HS-5 (cell line): Measurements from ENCODE around the gene TGIF1.

Experiments used
- DNase-seq: peaks from one replicate; pipeline ENCODE4 v3.0.0-alpha.2; 2012; ENCODE audit warnings: low read depth

TGIF1 gene

DNA sequence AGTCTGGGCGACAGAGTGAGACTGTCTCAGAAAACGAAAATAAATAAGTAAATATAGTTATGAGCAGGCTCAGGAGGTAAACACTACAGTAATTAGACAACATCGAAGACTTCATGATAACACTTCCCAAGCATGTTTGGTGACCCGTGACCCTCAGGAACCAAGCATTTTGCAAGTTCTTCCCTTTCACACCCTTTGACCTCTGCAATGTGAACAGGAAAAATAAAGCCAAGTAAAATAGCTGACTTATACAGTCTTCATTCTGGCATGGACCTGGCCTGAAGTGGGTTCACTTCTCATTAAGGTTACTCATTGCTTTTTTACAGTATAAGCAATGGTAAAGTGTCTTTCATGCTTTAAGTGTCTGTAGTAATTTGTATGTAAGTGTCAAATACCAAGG is 15.3 kb upstream of the TGIF1 start:
- DNase-seq = no peak

DNA sequence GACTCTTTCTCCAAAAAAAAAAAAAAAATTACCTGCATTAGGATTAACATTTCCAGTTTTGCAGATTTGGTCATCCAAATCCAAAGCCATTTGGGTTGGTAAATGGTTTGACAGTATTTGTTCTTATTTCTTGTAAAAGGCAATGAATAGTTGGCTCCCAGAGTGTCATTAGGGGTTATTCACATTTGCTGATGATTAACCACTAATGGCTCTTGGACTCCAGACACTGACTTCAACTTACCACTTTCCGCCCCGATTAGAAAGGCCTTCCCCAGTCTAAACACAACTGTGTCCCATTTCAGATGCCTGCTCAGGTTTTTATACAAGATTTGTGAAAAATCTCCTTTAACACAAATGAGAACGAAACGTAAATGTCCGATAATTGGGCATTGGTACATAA is 9.6 kb upstream of the TGIF1 start:
- DNase-seq = no peak

GRCh38 chr18:3441290-3441689 is 8.7 kb upstream of the TGIF1 start:
- no peak for DNase-seq

GRCh38 chr18:3442919-3443318 is 7.1 kb upstream of the TGIF1 start:
- DNase-seq = no peak

DNA sequence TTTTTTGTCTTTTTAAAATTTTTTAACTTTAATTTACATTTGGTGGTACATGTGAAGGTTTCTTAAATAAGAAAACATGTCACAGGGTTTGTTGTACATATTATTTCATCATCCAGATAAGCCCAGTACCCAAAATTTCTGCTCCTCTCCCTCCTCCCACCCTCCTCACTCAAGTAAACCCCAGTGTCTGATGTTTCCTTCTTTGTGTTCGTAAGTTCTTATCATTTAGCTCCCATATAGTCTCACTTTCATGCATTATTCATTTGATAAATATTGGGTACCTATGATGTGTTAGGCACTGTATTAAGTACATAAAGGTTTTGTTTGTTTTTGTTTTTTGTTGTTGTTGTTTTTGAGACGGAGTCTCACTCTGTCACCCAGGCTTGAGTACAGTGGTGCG is 5.7 kb upstream of the TGIF1 start:
- no peak for DNase-seq

GRCh38 chr18:3444954-3445353 is 5.0 kb upstream of the TGIF1 start:
- DNase-seq = no peak

DNA sequence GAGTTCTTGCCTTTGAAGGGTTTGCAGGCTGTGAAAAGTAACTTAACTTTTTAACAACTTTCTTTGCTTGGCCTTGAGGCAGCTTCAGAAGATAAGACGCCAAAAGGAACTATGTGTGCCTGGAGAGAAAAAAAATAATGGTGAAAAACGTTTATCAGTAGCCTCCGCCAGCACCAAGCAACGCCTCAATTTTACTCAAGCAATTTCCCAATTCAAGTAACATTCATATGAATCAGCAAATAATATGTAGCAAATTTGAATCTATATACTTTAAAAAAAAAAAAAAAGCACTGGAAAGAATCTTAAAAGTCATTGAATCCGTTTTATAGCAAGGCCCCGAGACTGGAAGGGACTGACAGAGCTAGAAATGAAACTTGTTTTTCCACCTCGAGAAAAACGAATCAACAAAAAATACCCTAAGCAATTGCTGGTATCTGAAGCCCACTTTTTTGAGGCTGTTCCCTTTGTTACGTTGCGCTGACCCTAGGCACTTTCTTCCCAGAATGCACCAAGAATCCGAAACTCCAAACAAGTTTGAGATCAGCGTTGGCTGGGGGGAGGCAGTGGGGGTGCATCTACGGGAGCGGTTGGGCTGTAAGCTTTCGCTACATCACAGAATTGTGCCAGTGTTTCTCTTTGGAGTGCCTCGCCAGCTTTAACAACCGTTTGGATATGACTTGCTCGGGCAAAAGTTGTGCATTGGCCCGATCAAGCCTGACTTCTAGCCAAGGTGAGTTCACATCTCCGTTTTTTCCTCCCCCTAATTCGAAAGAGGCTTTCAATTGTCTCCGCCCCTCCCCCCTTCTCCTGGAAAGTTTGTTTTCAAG is 2.7 kb upstream of the TGIF1 start:
- no peak for DNase-seq

DNA sequence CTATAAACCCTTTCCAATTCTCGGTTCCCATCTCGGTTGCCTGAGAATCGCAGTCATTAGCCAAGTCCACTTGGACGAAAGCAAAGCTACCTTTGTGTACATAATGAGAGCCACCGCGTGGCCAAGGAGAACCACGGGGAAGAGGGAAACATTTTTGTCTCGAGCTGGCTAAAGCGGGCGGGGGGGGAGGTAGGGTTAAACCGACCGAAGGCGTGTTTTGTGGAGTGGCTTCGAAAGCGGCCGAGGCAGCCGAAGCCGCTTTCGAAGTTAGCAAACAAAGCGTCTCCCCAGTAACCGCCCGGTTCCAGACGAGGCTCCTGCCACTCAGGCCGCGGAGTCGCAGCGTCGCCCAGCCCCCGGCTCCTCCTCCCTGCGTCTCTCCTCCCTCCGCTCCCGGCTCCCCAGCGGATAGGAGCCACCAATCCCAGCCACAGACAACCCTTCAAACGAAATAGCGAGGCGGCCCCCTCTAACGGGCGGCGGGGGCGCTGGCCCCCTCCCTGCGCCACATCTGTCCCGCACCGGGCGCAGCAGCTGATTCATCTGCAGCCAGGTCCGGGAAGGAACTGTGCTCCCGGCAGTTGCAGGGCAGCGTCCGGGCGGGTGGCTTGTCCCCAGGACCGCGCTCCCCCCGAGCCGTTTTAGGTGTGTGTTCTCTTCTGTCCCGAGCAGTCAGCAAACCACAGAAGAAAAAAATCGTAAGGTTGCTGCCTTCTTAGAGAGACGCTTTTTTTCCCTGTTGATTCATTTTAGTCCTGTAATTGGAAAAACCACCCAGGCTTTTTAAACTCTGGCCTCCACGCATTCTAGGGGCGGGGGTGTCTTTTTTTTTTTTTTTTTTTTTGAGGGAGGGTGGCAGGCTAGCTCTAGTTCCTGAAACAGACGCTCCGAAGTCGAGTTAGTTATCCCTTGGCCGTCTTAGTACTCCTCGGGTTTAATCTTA is 1.8 kb upstream of the TGIF1 start:
- no peak for DNase-seq

- no peak for DNase-seq
Measured at GRCh38 chr18:3448838-3449511, 997 bp upstream of the TGIF1 start.

DNA sequence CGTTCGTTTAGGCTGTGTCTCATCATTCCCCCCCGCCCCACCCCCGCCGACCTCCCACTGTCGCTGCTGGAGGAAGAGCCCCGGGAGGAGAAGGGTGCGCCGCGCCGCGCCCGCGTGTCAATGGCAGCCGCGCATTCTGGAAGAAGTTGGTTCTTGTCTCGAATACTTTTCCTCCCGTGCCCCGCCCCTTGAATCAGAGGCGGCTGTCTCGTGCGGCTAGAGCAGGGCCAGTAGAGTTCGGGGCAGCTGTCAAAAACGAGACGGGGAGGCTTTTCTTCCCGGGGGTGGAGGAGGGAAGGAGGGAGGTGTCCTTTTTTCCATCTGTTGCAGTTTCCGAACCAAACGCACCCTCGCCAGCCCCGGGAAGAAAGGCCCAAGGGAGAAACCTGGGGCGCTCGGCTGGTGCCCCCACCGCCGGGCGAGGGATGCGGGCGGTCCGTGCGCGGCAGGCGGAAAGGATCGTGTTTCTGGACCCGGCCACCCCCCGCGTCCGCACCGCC is 410 bp upstream of the TGIF1 start:
- no peak for DNase-seq

GRCh38 chr18:3450799-3451182 is 819 bp downstream of the TGIF1 start:
- no peak for DNase-seq

DNA sequence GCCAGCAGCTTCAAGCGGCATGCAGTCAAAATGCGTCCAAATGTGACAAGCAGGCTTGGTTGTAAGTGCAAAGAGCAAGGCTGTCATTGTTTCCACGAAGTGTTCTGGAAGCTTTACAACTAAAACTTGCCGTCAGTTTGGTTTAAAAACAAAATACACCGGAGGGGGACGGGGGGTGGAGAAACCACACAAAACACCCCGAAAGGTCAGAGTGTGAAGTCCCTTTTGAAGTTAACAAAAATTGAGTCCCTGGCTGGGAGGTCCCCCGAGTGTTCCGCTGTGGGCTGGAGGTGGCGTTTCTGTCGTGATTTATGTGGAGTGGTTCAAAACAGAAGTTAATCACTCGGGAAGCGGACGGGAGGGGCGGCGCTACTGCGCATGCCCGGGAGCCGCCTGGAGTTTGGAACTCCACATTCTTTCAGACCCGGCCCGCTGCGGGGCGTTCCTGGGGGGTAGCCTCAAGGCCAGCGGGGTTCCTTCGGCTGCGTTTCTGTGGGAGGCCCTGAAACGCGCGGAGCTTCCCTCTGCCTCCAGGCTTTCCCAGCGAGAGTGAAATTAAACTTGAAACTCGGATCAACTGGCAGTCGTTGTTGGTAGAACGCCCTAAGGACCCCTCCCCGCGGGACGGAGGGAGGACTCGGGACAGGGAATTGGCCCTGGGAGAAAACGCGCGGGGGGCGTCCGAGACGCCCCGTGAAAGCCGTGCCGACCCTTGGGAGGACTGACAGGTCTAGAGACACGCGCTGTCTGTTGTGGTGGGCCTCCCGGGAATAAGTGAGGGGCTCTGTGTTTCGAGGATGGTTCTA is 1.4 kb downstream of the TGIF1 start:
- no peak for DNase-seq

GRCh38 chr18:3451989-3452749 is 2.2 kb downstream of the TGIF1 start:
- DNase-seq = no peak

GRCh38 chr18:3452750-3453539 is 3.0 kb downstream of the TGIF1 start:
- DNase-seq = no peak

DNA sequence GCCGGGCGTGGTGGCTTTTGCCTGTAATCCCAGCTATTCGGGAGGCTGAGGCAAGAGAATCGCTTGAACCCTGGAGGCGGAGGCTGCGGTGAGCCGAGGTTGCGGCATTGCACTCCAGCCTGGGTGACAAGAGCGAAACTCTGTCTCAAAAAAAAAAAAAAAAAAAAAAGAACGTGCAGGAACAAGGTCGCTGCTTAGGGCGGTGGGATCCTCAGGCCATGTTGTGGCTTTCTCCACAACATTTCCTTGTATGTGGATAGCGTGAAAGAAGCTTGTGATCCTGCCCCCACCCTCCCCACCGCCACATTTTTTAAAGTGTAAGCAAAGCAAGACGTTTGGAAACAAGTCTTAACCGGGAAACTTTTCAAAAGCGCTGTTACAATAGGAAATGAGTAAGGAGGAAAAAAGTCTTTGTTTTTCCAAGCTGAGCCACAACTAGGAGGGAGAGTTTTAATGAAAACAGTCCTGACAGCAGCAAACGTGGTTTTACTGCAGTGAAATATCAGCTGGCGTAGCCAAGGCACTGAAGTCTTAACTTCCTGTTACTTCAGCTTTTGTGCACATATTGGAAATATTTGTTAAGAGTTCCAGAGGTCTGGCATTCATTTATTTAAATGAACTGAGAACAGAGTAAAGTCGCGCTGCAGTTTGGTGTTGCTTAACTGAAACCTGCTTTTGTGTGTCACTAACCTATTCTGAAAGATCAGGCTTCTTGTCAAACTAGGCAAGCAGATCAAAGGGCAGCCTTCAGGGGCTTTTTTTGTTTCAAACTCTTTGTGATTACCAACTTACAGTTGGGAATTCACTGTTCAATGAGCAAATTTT is 3.8 kb downstream of the TGIF1 start:
- no peak for DNase-seq

DNA sequence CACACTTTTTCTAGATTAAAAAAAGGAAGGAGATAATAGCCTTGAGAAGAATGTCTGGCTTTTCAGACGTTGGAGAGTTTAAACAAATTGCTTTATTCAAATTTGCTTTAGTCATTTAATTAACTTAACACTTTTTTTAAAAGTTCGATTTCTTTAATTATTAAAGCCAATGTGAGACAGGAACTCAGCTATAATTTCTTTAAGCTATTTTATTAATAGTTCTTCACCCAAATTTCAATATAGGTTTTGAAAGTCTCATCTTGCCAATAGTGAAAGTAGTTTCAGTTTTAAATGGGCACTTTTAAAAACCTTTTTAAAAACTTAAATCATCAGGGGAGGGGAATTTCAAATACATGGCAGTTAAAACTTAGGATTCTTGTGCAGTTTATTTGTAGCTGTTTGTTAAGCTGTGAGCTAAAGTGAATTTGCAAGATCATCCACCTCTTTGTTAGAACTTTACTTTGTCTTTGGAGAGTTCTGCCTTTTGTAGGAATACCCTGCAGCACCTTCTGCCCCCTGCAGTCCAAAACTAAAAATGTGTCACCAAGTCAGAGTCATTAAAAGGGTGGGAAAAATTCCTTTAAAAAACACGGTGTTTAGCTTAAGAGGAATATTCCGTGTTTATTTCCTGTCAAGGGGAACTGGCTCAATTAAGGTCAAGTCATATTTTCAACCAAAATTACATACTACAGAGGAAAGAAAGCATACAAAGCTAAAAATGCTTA is 4.6 kb downstream of the TGIF1 start:
- no peak for DNase-seq

DNA sequence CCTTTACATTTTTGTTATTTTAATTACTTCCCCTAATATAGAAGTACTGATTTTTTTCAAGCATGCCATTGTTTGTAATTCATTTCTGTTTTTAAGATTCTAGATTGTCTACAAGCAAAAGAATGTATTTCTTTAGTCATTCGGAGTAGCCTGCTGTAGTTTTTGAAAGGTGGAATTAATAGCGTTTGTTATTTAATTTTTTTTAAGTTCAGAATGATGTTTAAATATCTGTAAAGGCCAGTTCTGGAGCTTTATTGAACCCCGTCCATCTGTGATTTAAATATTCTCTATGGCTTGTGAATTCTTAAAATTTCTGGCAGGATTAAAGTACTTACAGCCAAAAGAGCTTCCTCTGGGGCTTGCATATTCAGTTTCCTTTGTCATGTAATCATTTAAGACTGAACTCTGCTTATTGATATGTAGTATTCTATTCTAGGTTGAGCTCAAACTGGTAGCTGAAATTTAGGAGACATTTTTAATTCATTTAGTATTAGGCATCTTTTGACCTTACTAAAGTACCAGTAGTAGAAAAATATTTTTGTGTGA is 5.2 kb downstream of the TGIF1 start:
- no peak for DNase-seq
